GM12878 (cell line): ENCODE results near the gene TLE3. TPM values are rescaled to one million over a fixed set of nuclear protein-coding genes. Genes with fewer than 3 reads are reported as not detected.
A peak's percentile ranks its signal among the peaks of the same experiment; 100 is the strongest.

Experiments used
- ATAC-seq: fragments of 200-7000 bp; cut with Tn5 transposase; 3 replicates; pipeline ENCODE4 v1.9.1; 2020; ENCODE audit warnings: mild to moderate bottlenecking, moderate library complexity
- BruUV-seq: library from RNA; stranded (reverse); fragments of 400-500 nt; replicated peaks from 2 replicates; lab custom pipeline; 2021; lab: Mats Ljungman, UMichigan
- CTCF ChIA-PET: fragments of 300-600 bp; sonication (Branson Sonifier 250); formaldehyde crosslinking; extraction: SDS; loops from one replicate; lab custom pipeline; 2021; ENCODE audit warnings: inconsistent platforms; lab: Yijun Ruan, JAX
- POLR2A ChIA-PET: fragments of 350-600 bp; formaldehyde crosslinking; extraction: SDS; loops from one replicate; lab custom pipeline; 2021; ENCODE audit warnings: inconsistent platforms; lab: Charles Lee
- RAD21 ChIA-PET: fragments of 300-600 bp; sonication (Branson Sonifier 250); formaldehyde crosslinking; loops from one replicate; lab custom pipeline; 2023; ENCODE audit warnings: antibody characterized with exemption; ENCODE audit not compliant: unreplicated experiment; lab: Charles Lee
- SMC1A ChIA-PET: fragments of 300-600 bp; sonication (Branson Sonifier 250); formaldehyde crosslinking; loops from one replicate; lab custom pipeline; 2023; ENCODE audit not compliant: unreplicated experiment, uncharacterized antibody; lab: Charles Lee
- DNase-seq: peaks from one replicate; pipeline ENCODE4 v3.0.0-alpha.2; 2011; ENCODE audit warnings: low read depth, low spot score
- FAIRE-seq: peaks from 3 replicates; lab custom pipeline; 2011; peaks lifted over from hg19 to GRCh38; lab: Jason Lieb, UNC
- H2AFZ ChIP-seq: 2 replicates; pipeline ENCODE4 v1.6.0; 2011; ENCODE audit warnings: low read depth, low read length, control low read depth; ENCODE audit not compliant: control insufficient read depth
- H3K27ac ChIP-seq: 2 replicates; pipeline ENCODE4 v1.5.1; 2011; ENCODE audit warnings: control low read depth; ENCODE audit not compliant: control insufficient read depth, insufficient read depth
- H3K27me3 ChIP-seq, 2 experiments: replicated peaks in 1 of 2; 2 replicates each; pipeline versions ENCODE4 v1.6.0 to v1.6.1; 2011; ENCODE audit warnings: low read length in 1 of 2; ENCODE audit not compliant: control insufficient read depth in 2 of 2, insufficient read depth in 2 of 2
- H3K36me3 ChIP-seq, 2 experiments: 2 replicates each; pipeline ENCODE4 v1.5.1; 2011; ENCODE audit warnings: low read length in 1 of 2; ENCODE audit not compliant: control insufficient read depth in 2 of 2, insufficient read depth in 2 of 2
- H3K4me1 ChIP-seq: 2 replicates; pipeline ENCODE4 v1.6.1; 2011; ENCODE audit warnings: mild to moderate bottlenecking, low read length, moderate library complexity, mixed read lengths; ENCODE audit not compliant: control insufficient read depth, insufficient read depth
- H3K4me2 ChIP-seq: 2 replicates; pipeline ENCODE4 v1.6.0; 2011; ENCODE audit warnings: control low read depth; ENCODE audit not compliant: control insufficient read depth, insufficient read depth
- H3K4me3 ChIP-seq: fragments of 200-600 bp; sonication (generic); 2 replicates; pipeline ENCODE4 v1.5.1; 2016
- H3K79me2 ChIP-seq: 2 replicates; pipeline ENCODE4 v1.6.0; 2011; ENCODE audit warnings: low read length; ENCODE audit not compliant: control insufficient read depth, insufficient read depth
- H3K9ac ChIP-seq: 2 replicates; pipeline ENCODE4 v1.8.0; 2011; ENCODE audit warnings: low read length, control low read depth, mixed read lengths; ENCODE audit not compliant: control insufficient read depth, insufficient read depth
- H3K9me3 ChIP-seq: replicated peaks from 3 replicates; pipeline ENCODE4 v1.5.1; 2011; ENCODE audit warnings: mild to moderate bottlenecking, low read length; ENCODE audit not compliant: control insufficient read depth, insufficient read depth
- H4K20me1 ChIP-seq: 2 replicates; pipeline ENCODE4 v1.6.0; 2011; ENCODE audit not compliant: control insufficient read depth, insufficient read depth
- IKZF1 ChIP-seq: fragments of 450-650 bp; conservative IDR thresholded peaks from 2 replicates; pipeline ENCODE4 v1.6.1; 2017; ENCODE audit warnings: antibody characterized with exemption, mild to moderate bottlenecking
- IKZF2 ChIP-seq, 2 experiments: fragments of 450-650 bp; IDR thresholded peaks; 2 replicates each; pipeline ENCODE4 v1.6.1; 2017; ENCODE audit warnings: mild to moderate bottlenecking in 2 of 2, moderate library complexity in 2 of 2
- MYC ChIP-seq: IDR thresholded peaks from 2 replicates; pipeline ENCODE4 v1.6.1; 2011; ENCODE audit warnings: mild to moderate bottlenecking, low read length, moderate library complexity, inconsistent platforms; ENCODE audit not compliant: insufficient read depth, insufficient replicate concordance, insufficient read length, severe bottlenecking
- NFYA ChIP-seq: IDR thresholded peaks from 2 replicates; pipeline ENCODE4 v1.6.1; 2011; ENCODE audit warnings: low read depth, mild to moderate bottlenecking, low read length, improper control_type of control experiment, borderline replicate concordance
- NFYB ChIP-seq: IDR thresholded peaks from 2 replicates; pipeline ENCODE4 v1.6.1; 2011; ENCODE audit warnings: low read depth, mild to moderate bottlenecking, low read length, improper control_type of control experiment, moderate library complexity; ENCODE audit not compliant: insufficient read depth
- NR2C2 ChIP-seq: IDR thresholded peaks from 2 replicates; pipeline ENCODE4 v1.6.1; 2011; ENCODE audit warnings: borderline replicate concordance, low read depth; ENCODE audit not compliant: control insufficient read depth, insufficient read length
- NR2F1 ChIP-seq: fragments of 450-650 bp; conservative IDR thresholded peaks from 2 replicates; pipeline ENCODE4 v1.6.1; 2017; ENCODE audit warnings: mild to moderate bottlenecking
- POU2F2 ChIP-seq: IDR thresholded peaks from 3 replicates; pipeline ENCODE4 v1.6.1; 2011; ENCODE audit warnings: low read depth, mild to moderate bottlenecking, low read length, borderline replicate concordance
- RAD51 ChIP-seq: fragments of 450-650 bp; IDR thresholded peaks from 2 replicates; pipeline ENCODE4 v1.6.1; 2016; ENCODE audit warnings: moderate library complexity, mild to moderate bottlenecking, inconsistent platforms
- RELA ChIP-seq: fragments of 450-650 bp; IDR thresholded peaks from 2 replicates; pipeline ENCODE4 v1.8.0; 2014; ENCODE audit warnings: borderline replicate concordance; ENCODE audit not compliant: partially characterized antibody
- SMARCA5 ChIP-seq: fragments of 450-650 bp; IDR thresholded peaks from 2 replicates; pipeline ENCODE4 v1.6.1; 2017; ENCODE audit warnings: mild to moderate bottlenecking
- SMC3 ChIP-seq: IDR thresholded peaks from 2 replicates; pipeline ENCODE4 v1.6.1; 2011; ENCODE audit warnings: low read length, improper control_type of control experiment, borderline replicate concordance
- TARDBP ChIP-seq: IDR thresholded peaks from 2 replicates; pipeline ENCODE4 v1.6.1; 2016; ENCODE audit warnings: borderline replicate concordance
- WRNIP1 ChIP-seq: IDR thresholded peaks from 2 replicates; pipeline ENCODE4 v1.6.1; 2011; ENCODE audit warnings: low read depth, low read length, improper control_type of control experiment, borderline replicate concordance
- ZNF274 ChIP-seq: IDR thresholded peaks from one replicate; pipeline ENCODE4 v1.8.0; 2011; ENCODE audit not compliant: insufficient read length, insufficient read depth
- WGBS: methylation state at CpG from one replicate; pipeline ENCODE4 v1.1.6; 2016; ENCODE audit warnings: low lambda C conversion rate; ENCODE audit not compliant: insufficient replicate concordance, insufficient coverage; ENCODE audit errors: missing lambda C conversion rate; 5-methylcytosine and 5-hydroxymethylcytosine counted together
- in situ Hi-C: fragments of 300-500 bp; cut with MboI; formaldehyde crosslinking; loops from 9 replicates; pipeline ENCODE4 v1.14.3; 2018; ENCODE audit warnings: mixed read lengths
- intact Hi-C: fragments of 100-400 bp; cut with micrococcal nuclease; formaldehyde crosslinking; loops from one replicate; pipeline ENCODE4 v1.14.2; 2022; ENCODE audit not compliant: unreplicated experiment
- polyA plus RNA-seq, 11 experiments: library from polyadenylated mRNA; depleted of rRNA in 4 of 11; unstranded in 6 of 11; stranded (reverse) in 5 of 11; fragments of >200 nt; fragmentation: Nextera tagmentation in 4 of 11; fragmentation: Illumina TruSeq in 1 of 11; extraction: Ambion mirVana in 4 of 11; extraction: Trizol in 1 of 11; gene quantifications; 1 replicate in 1 of 11; 2 replicates in 10 of 11; pipeline versions ENCODE4 v1.2.1 to v1.2.3, GENCODE V29; 2011 to 2016; ENCODE audit warnings: inconsistent platforms in 2 of 11, missing spikeins in 2 of 11, low read depth in 1 of 11
- total RNA-seq, 4 experiments: library from RNA; depleted of rRNA in 3 of 4; stranded (reverse); fragments of >200 nt in 3 of 4; fragmentation: Illumina TruSeq in 1 of 4; extraction: Trizol in 1 of 4; gene quantifications; 2 replicates each; pipeline versions ENCODE4 v1.2.1 to v1.2.3, GENCODE V29; 2013 to 2021
- TF ChIP-seq, protein P1 (sequence below): IDR thresholded peaks from 2 replicates; pipeline ENCODE4 v1.6.1; 2011; ENCODE audit warnings: mild to moderate bottlenecking, low read depth, low read length, moderate library complexity; ENCODE audit not compliant: insufficient replicate concordance
- TF ChIP-seq, protein P2 (sequence below): IDR thresholded peaks from 2 replicates; pipeline ENCODE4 v1.6.1; 2012; ENCODE audit warnings: low read depth, low read length, improper control_type of control experiment
- TF ChIP-seq, protein P3 (sequence below): fragments of 450-650 bp; IDR thresholded peaks from 2 replicates; pipeline ENCODE4 v1.6.1; 2014; ENCODE audit warnings: mild to moderate bottlenecking

TLE3 gene
- total and polyA plus RNA-seq, 10 of the 15 experiments (the other 5 are each of a cell fraction or from before 2014, with no cell fraction given) = 1.2 to 65.5 (median 9.7) TPM

DNA sequence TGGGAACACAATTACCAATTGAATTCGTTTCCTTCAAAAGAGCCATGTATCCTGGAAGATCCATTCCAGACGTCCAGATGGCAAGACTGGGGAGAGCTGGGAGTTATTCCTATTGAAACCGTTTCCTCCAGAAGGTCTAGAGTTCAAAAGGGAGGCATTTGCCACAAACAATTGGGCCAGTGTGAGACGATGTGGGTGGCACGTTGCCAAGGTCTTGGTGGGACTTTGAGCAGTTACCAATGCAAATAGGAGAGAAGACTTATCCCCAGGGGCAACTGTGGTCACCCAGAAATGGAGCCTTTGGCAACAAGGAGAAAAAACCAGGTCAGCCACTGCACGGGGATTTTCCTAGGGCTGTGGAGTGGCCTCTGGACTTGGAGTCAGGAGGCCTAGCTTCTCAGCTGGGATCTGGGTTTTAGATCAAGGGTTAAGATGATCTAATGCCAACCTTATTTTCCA, 29.6 kb upstream of the TLE3 start (continued):
- TF ChIP-seq NR2C2 (no peak), ZNF274 (no peak), NFYA (no peak), TARDBP (no peak), POU2F2 (no peak), IKZF2 (IDR thresholded peaks at IDR 0.05) (peak; percentile 56 to 64; a peak in 3 of 4 replicates), RAD51 (no peak), SMC3 (no peak), IKZF1 (peak; percentile 75), RELA (no peak), NR2F1 (peak; percentile 51; the same call in 1 of the 2 replicates)

DNA sequence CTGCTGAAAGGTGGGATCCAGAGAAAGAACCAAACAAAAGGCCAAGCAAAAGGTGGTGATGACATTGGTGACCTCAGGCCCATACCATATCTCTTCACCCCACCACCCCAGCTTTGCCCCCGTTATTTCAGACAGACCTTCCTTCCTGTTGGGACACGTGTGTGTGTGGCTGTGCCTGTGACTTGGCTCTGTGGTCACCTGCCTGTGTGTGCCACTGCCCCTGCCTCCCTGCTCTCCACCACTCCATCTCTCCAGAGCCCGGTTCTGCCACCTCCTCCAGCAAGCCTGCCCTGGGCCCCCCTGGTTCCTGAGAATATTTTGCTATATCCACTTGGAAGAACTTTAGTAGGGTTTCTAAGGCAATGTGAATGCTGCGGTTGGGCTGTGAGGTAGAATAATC, 28.6 kb upstream of the TLE3 start:
- ChIA-PET RAD21 (interaction anchor here (1.0 to 5.8 kb wide), 3 partner anchors 14 to 28 kb away, joined by 3 to 51 read pairs (median 7); partner anchors contain the start of gene TLE3), POLR2A (interaction anchor here (0.8 to 1.9 kb wide), 2 partner anchors 14 to 17 kb away, joined by 3 to 14 read pairs; no protein-coding TSS in a partner anchor), SMC1A (interaction anchor here (1.2 to 3.8 kb wide), 3 partner anchors 14 to 25 kb away, joined by 3 to 30 read pairs (median 4); no protein-coding TSS in a partner anchor), CTCF (no interaction called here)
- ATAC-seq (no peak), FAIRE-seq (no peak), DNase-seq (no peak)
- BruUV-seq = no TSS peak
- H3K4me2 ChIP-seq = no peak overlapping the region
- intact Hi-C loops = no loop called here
- H3K4me1 ChIP-seq = peaks cover 9% of the 10 kb centered on the region; the same call in 1 of the 2 replicates
- H2AFZ ChIP-seq = no peak overlapping the region
- no peaks in the 10 kb centered on the region; a peak in 1 of 4 replicates for H3K27me3 ChIP-seq
- H4K20me1 ChIP-seq = no peaks in the 10 kb centered on the region; the same call in 1 of the 2 replicates
- H3K36me3 ChIP-seq = no peaks in the 10 kb centered on the region
- in situ Hi-C loops = no loop called here
- H3K9me3 ChIP-seq = no peaks in the 10 kb centered on the region; the same call in 2 of the 3 replicates
- H3K27ac ChIP-seq = no peak overlapping the region
- H3K9ac ChIP-seq = no peak overlapping the region
- WGBS = 29% methylated on average over 4 of the region's 4 CpGs
- TF ChIP-seq, protein P1, sequence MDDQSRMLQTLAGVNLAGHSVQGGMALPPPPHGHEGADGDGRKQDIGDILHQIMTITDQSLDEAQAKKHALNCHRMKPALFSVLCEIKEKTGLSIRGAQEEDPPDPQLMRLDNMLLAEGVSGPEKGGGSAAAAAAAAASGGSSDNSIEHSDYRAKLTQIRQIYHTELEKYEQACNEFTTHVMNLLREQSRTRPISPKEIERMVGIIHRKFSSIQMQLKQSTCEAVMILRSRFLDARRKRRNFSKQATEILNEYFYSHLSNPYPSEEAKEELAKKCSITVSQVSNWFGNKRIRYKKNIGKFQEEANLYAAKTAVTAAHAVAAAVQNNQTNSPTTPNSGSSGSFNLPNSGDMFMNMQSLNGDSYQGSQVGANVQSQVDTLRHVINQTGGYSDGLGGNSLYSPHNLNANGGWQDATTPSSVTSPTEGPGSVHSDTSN = no peak
- TF ChIP-seq, protein P2, sequence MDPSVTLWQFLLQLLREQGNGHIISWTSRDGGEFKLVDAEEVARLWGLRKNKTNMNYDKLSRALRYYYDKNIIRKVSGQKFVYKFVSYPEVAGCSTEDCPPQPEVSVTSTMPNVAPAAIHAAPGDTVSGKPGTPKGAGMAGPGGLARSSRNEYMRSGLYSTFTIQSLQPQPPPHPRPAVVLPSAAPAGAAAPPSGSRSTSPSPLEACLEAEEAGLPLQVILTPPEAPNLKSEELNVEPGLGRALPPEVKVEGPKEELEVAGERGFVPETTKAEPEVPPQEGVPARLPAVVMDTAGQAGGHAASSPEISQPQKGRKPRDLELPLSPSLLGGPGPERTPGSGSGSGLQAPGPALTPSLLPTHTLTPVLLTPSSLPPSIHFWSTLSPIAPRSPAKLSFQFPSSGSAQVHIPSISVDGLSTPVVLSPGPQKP = no peak
- TF ChIP-seq MYC (no peak), NFYB (no peak), WRNIP1 (no peak), IKZF2 (IDR thresholded peaks at IDR 0.05) (no peak), NR2F1 (no peak), SMARCA5 (no peak)
- TF ChIP-seq, protein P3, sequence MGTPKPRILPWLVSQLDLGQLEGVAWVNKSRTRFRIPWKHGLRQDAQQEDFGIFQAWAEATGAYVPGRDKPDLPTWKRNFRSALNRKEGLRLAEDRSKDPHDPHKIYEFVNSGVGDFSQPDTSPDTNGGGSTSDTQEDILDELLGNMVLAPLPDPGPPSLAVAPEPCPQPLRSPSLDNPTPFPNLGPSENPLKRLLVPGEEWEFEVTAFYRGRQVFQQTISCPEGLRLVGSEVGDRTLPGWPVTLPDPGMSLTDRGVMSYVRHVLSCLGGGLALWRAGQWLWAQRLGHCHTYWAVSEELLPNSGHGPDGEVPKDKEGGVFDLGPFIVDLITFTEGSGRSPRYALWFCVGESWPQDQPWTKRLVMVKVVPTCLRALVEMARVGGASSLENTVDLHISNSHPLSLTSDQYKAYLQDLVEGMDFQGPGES = no peak
- no peak overlapping the region for H3K4me3 ChIP-seq
- no peaks in the 10 kb centered on the region for H3K79me2 ChIP-seq
